DOHH2 (cell line): ENCODE measurements around the gene MTOR.
A peak's percentile ranks its signal among the peaks of the same experiment; 100 is the strongest.

ENCODE experiments used
- H3F3A ChIP-seq: fragments of 200-600 bp; sonication (generic), shearing (Covaris generic); 2 replicates; pipeline ENCODE4 v1.6.0; 2016; ENCODE audit warnings: antibody characterized with exemption, mild to moderate bottlenecking; ENCODE audit not compliant: control insufficient read depth, insufficient read depth
- H3K27ac ChIP-seq: fragments of 200-600 bp; sonication (generic); 2 replicates; pipeline ENCODE4 v1.5.1; 2014; ENCODE audit warnings: low read depth, mild to moderate bottlenecking, low read length, moderate library complexity
- H3K27me3 ChIP-seq: fragments of 200-600 bp; sonication (generic); 2 replicates; pipeline ENCODE4 v1.6.1; 2014; ENCODE audit warnings: mild to moderate bottlenecking, low read length, mixed read lengths; ENCODE audit not compliant: control insufficient read depth
- H3K36me3 ChIP-seq: fragments of 200-600 bp; sonication (generic); 2 replicates; pipeline ENCODE4 v1.6.1; 2014; ENCODE audit warnings: mild to moderate bottlenecking, low read length, moderate library complexity, mixed read lengths; ENCODE audit not compliant: control insufficient read depth
- H3K4me1 ChIP-seq: fragments of 200-600 bp; sonication (generic); 2 replicates; pipeline ENCODE4 v1.6.1; 2014; ENCODE audit warnings: mild to moderate bottlenecking, low read length, mixed read lengths; ENCODE audit not compliant: control insufficient read depth
- H3K4me2 ChIP-seq: fragments of 200-600 bp; sonication (generic); 2 replicates; pipeline ENCODE4 v1.6.0; 2014; ENCODE audit warnings: mild to moderate bottlenecking, low read length, moderate library complexity
- H3K4me3 ChIP-seq: fragments of 200-600 bp; sonication (generic); 2 replicates; pipeline ENCODE4 v1.5.1; 2014; ENCODE audit warnings: mild to moderate bottlenecking, low read length, mixed read lengths
- H3K79me2 ChIP-seq: fragments of 200-600 bp; sonication (generic); 2 replicates; pipeline ENCODE4 v1.6.1; 2014; ENCODE audit warnings: mild to moderate bottlenecking, low read length, mixed read lengths; ENCODE audit not compliant: control insufficient read depth
- H3K9me2 ChIP-seq: fragments of 200-600 bp; sonication (generic); replicated peaks from 2 replicates; pipeline ENCODE4 v1.6.1; 2014; ENCODE audit warnings: mild to moderate bottlenecking, low read length, mixed read lengths; ENCODE audit not compliant: control insufficient read depth
- H3K9me3 ChIP-seq: fragments of 200-600 bp; sonication (generic); 2 replicates; pipeline ENCODE4 v1.6.1; 2014; ENCODE audit warnings: antibody characterized with exemption, low read length, mixed read lengths; ENCODE audit not compliant: control insufficient read depth, insufficient read depth
- H4K20me1 ChIP-seq: fragments of 200-600 bp; sonication (generic); 2 replicates; pipeline ENCODE4 v1.6.0; 2014; ENCODE audit warnings: low read depth, mild to moderate bottlenecking, antibody characterized with exemption, low read length, moderate library complexity; ENCODE audit not compliant: control insufficient read depth, insufficient read depth
- CTCF ChIP-seq: fragments of 200-600 bp; sonication (generic); IDR thresholded peaks from one replicate; pipeline ENCODE4 v1.5.1; 2014; ENCODE audit warnings: antibody characterized with exemption, mild to moderate bottlenecking, low read depth, low read length; ENCODE audit not compliant: poor library complexity, severe bottlenecking
- EZH2phosphoT487 ChIP-seq: fragments of 200-600 bp; sonication (generic); IDR thresholded peaks from 2 replicates; pipeline ENCODE4 v1.6.1; 2017; ENCODE audit warnings: borderline replicate concordance, mild to moderate bottlenecking, antibody characterized with exemption, low read length, moderate library complexity, mixed read lengths

MTOR gene

GRCh38 chr1:11252538-11252937 is 9.8 kb downstream of the MTOR start:
- H3K79me2 ChIP-seq: no peaks in the 10 kb centered on the region
- no peaks in the 10 kb centered on the region for H4K20me1 ChIP-seq
- no peak overlapping the region for H3K4me2 ChIP-seq
- H3K27me3 ChIP-seq: no peaks in the 10 kb centered on the region
- H3K9me2 ChIP-seq: no peaks in the 10 kb centered on the region
- no peaks in the 10 kb centered on the region for H3K4me1 ChIP-seq
- H3K27ac ChIP-seq: no peak overlapping the region
- H3K36me3 ChIP-seq: peaks cover 69% of the 10 kb centered on the region
- H3F3A ChIP-seq: no peaks in the 10 kb centered on the region
- no peaks in the 10 kb centered on the region for H3K9me3 ChIP-seq
- TF ChIP-seq CTCF (no peak), EZH2phosphoT487 (no peak)
- H3K4me3 ChIP-seq: no peak overlapping the region

- Histone ChIP-seq H3K27ac (no peak overlapping the region), H3K4me2 (no peak overlapping the region), H3K9me2 (no peaks in the 10 kb centered on the region), H3K9me3 (no peaks in the 10 kb centered on the region), H3K4me1 (no peaks in the 10 kb centered on the region), H3K79me2 (no peaks in the 10 kb centered on the region), H3F3A (no peaks in the 10 kb centered on the region), H3K36me3 (peaks cover 66% of the 10 kb centered on the region), H4K20me1 (no peaks in the 10 kb centered on the region), H3K4me3 (no peak overlapping the region), H3K27me3 (no peaks in the 10 kb centered on the region)
- no peak for TF ChIP-seq EZH2phosphoT487
- peak; percentile 21 for TF ChIP-seq CTCF
Observed at GRCh38 chr1:11248169-11248568, 14.2 kb downstream of the MTOR start.

GRCh38 chr1:11245904-11246719 is 16.2 kb downstream of the MTOR start:
- Histone ChIP-seq H3K36me3 (peaks cover 64% of the 10 kb centered on the region), H3F3A (no peaks in the 10 kb centered on the region; the same call in 1 of the 2 replicates), H3K4me1 (peaks cover 7% of the 10 kb centered on the region), H3K9me3 (no peaks in the 10 kb centered on the region), H3K4me2 (no peak overlapping the region), H3K4me3 (no peak overlapping the region), H4K20me1 (peaks cover 3% of the 10 kb centered on the region), H3K9me2 (no peaks in the 10 kb centered on the region), H3K27ac (no peak overlapping the region), H3K27me3 (no peaks in the 10 kb centered on the region), H3K79me2 (peaks cover 3% of the 10 kb centered on the region; the same call in 1 of the 2 replicates)
- TF ChIP-seq EZH2phosphoT487 (no peak), CTCF (no peak)
